ENCODE results near the gene CFAP61. TPM values are rescaled to one million over a fixed set of nuclear protein-coding genes. Genes with fewer than 3 reads are reported as not detected.

CFAP61 gene
- total RNA-seq, 1 experiment from 2014 or later = not detected

DNA sequence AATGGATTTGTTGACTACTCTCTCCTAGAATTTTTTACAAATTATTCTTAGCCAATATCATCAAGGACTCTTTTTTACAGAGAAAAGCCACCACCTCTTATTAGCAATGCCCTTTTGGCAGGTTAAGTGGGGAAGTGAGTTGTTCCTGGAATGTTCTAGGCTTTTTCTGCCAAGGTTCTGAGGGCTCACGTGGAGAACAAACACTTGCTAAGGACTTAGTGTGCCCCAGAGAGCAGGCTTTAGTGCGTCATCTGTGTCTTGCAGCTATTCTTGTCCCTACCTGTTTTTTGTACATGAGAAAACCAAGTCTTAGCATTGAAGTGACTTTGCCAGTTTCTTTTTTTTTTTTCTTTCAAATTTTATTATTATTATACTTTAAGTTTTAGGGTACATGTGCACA lies 33.5 kb downstream of the CFAP61 start:
- no peaks in the 10 kb centered on the region for H3K4me1 ChIP-seq (ENCODE audit: insufficient read depth, low read length)
- TF ChIP-seq, protein P1, sequence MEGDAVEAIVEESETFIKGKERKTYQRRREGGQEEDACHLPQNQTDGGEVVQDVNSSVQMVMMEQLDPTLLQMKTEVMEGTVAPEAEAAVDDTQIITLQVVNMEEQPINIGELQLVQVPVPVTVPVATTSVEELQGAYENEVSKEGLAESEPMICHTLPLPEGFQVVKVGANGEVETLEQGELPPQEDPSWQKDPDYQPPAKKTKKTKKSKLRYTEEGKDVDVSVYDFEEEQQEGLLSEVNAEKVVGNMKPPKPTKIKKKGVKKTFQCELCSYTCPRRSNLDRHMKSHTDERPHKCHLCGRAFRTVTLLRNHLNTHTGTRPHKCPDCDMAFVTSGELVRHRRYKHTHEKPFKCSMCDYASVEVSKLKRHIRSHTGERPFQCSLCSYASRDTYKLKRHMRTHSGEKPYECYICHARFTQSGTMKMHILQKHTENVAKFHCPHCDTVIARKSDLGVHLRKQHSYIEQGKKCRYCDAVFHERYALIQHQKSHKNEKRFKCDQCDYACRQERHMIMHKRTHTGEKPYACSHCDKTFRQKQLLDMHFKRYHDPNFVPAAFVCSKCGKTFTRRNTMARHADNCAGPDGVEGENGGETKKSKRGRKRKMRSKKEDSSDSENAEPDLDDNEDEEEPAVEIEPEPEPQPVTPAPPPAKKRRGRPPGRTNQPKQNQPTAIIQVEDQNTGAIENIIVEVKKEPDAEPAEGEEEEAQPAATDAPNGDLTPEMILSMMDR (conservative IDR thresholded peaks at IDR 0.05; ENCODE audit: low read depth, low read length) = no peak
- TF ChIP-seq EZH2 (IDR thresholded peaks at IDR 0.05; ENCODE audit: low read length, unreplicated experiment) = no peak
- TF ChIP-seq EZH2phosphoT487 (IDR thresholded peaks at IDR 0.05; ENCODE audit: borderline replicate concordance, low read length) = no peak
- H3K9me3 ChIP-seq (ENCODE audit: low read length) = no peaks in the 10 kb centered on the region
- H4K20me1 ChIP-seq (ENCODE audit: low read length) = no peaks in the 10 kb centered on the region
- CTCF ChIA-PET = no interaction called here
- no peak for DNase-seq
- ATAC-seq = no peak
- no peak overlapping the region for H3K9ac ChIP-seq (ENCODE audit: low read length)
- no peaks in the 10 kb centered on the region for H3K79me2 ChIP-seq (ENCODE audit: low read length)
- peaks cover 64% of the 10 kb centered on the region for H3K27me3 ChIP-seq (ENCODE audit: low read length)
- H3K27ac ChIP-seq (ENCODE audit: low read length) = no peak overlapping the region
- H2AFZ ChIP-seq (ENCODE audit: low read length) = no peak overlapping the region
- POLR2A ChIA-PET (ENCODE audit: unreplicated experiment) = no interaction called here
- H3K36me3 ChIP-seq (ENCODE audit: low read depth, low read length) = no peaks in the 10 kb centered on the region
- intact Hi-C loops (cut with micrococcal nuclease) = loop anchor here (2.0 kb wide), 2 partner anchors 275 to 483 kb away; no protein-coding TSS in a partner anchor
- H3K4me2 ChIP-seq (ENCODE audit: low read length) = no peak overlapping the region
- no peak overlapping the region for H3K4me3 ChIP-seq (ENCODE audit: low read length)
- H3F3A ChIP-seq (ENCODE audit: low read length, unreplicated experiment) = no peaks in the 10 kb centered on the region
- H3K9me2 ChIP-seq (replicated peaks; ENCODE audit: low read length) = no peaks in the 10 kb centered on the region
- no TSS peak for BruUV-seq (replicated peaks)

DNA sequence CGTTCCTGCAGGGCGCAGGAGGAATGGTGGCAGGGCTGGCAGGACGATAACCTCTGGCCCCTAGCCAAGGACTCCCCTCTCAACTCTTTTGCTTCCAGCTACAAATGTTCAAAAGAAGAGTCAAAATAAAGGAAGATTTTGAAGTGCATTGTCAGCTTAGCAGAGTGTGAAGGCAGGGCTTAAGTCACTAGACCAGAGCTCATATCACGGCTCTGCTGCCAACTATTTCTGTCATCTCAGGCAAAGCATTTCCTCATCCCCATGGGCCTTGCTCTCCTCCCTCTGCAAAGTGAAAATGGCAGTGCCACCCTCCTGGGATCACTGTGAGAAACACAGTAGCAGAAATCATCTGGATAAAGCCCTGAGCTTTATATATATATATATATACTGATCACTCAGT lies 36.7 kb downstream of the CFAP61 start:
- Histone ChIP-seq H2AFZ (ENCODE audit: low read length) (no peak overlapping the region), H3K9me2 (replicated peaks; ENCODE audit: low read length) (no peaks in the 10 kb centered on the region), H3K4me2 (ENCODE audit: low read length) (no peak overlapping the region), H3K4me3 (ENCODE audit: low read length) (no peak overlapping the region), H3K9ac (ENCODE audit: low read length) (no peak overlapping the region), H3K9me3 (ENCODE audit: low read length) (no peaks in the 10 kb centered on the region), H3K27ac (ENCODE audit: low read length) (no peak overlapping the region), H4K20me1 (ENCODE audit: low read length) (no peaks in the 10 kb centered on the region), H3K4me1 (ENCODE audit: insufficient read depth, low read length) (no peaks in the 10 kb centered on the region), H3K36me3 (ENCODE audit: low read depth, low read length) (no peaks in the 10 kb centered on the region), H3K79me2 (ENCODE audit: low read length) (no peaks in the 10 kb centered on the region), H3K27me3 (ENCODE audit: low read length) (peaks cover 57% of the 10 kb centered on the region), H3F3A (ENCODE audit: low read length, unreplicated experiment) (no peaks in the 10 kb centered on the region)
- TF ChIP-seq, protein P1 (conservative IDR thresholded peaks at IDR 0.05; ENCODE audit: low read depth, low read length) = no peak
- TF ChIP-seq EZH2 (IDR thresholded peaks at IDR 0.05; ENCODE audit: low read length, unreplicated experiment) (no peak), EZH2phosphoT487 (IDR thresholded peaks at IDR 0.05; ENCODE audit: borderline replicate concordance, low read length) (no peak)
- DNase-seq (no peak), ATAC-seq (no peak)
- BruUV-seq (replicated peaks) = no TSS peak
- intact Hi-C loops (cut with micrococcal nuclease) = no loop called here
- ChIA-PET POLR2A (ENCODE audit: unreplicated experiment) (no interaction called here), CTCF (no interaction called here)

DNA sequence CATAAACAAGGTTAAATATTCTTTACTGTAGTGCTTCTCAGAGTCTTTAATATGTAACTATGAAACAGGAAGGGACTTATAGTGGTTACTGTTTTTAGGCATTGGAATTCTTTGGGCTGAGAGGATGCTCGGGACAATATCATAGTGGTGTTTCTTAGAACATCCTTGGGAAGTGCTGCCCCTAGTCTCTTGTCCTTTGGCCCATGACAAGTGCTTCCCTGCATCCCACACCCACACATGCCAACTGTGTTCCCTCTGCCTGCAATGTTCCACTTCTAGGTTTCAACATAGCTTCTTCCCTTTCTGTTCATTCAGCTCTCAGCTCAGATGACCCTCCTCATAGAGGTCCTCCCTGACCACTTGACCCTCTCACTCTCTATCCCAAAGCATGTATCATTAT lies 37.6 kb downstream of the CFAP61 start:
- Histone ChIP-seq H3K9me3 (ENCODE audit: low read length) (no peaks in the 10 kb centered on the region), H3K4me2 (ENCODE audit: low read length) (no peak overlapping the region), H2AFZ (ENCODE audit: low read length) (no peak overlapping the region), H3K9ac (ENCODE audit: low read length) (no peak overlapping the region), H3K36me3 (ENCODE audit: low read depth, low read length) (no peaks in the 10 kb centered on the region), H3F3A (ENCODE audit: low read length, unreplicated experiment) (no peaks in the 10 kb centered on the region), H4K20me1 (ENCODE audit: low read length) (no peaks in the 10 kb centered on the region), H3K4me1 (ENCODE audit: insufficient read depth, low read length) (no peaks in the 10 kb centered on the region), H3K79me2 (ENCODE audit: low read length) (no peaks in the 10 kb centered on the region), H3K27me3 (ENCODE audit: low read length) (peaks cover 64% of the 10 kb centered on the region), H3K4me3 (ENCODE audit: low read length) (no peak overlapping the region), H3K9me2 (replicated peaks; ENCODE audit: low read length) (no peaks in the 10 kb centered on the region), H3K27ac (ENCODE audit: low read length) (no peak overlapping the region)
- BruUV-seq (replicated peaks) = no TSS peak
- DNase-seq = no peak
- intact Hi-C loops (cut with micrococcal nuclease) = no loop called here
- CTCF ChIA-PET = no interaction called here
- POLR2A ChIA-PET (ENCODE audit: unreplicated experiment) = no interaction called here
- ATAC-seq = no peak
- TF ChIP-seq EZH2 (IDR thresholded peaks at IDR 0.05; ENCODE audit: low read length, unreplicated experiment) (no peak), EZH2phosphoT487 (IDR thresholded peaks at IDR 0.05; ENCODE audit: borderline replicate concordance, low read length) (no peak)
- TF ChIP-seq, protein P1 (conservative IDR thresholded peaks at IDR 0.05; ENCODE audit: low read depth, low read length) = no peak
